Measurements from ENCODE around the gene MRPL20. TPM values are rescaled to one million over a fixed set of nuclear protein-coding genes. Genes with fewer than 3 reads are reported as not detected.

Gene MRPL20
- polyA plus RNA-seq, 1 of the 3 experiments (the other 2 are of a cell fraction): 210 TPM

DNA sequence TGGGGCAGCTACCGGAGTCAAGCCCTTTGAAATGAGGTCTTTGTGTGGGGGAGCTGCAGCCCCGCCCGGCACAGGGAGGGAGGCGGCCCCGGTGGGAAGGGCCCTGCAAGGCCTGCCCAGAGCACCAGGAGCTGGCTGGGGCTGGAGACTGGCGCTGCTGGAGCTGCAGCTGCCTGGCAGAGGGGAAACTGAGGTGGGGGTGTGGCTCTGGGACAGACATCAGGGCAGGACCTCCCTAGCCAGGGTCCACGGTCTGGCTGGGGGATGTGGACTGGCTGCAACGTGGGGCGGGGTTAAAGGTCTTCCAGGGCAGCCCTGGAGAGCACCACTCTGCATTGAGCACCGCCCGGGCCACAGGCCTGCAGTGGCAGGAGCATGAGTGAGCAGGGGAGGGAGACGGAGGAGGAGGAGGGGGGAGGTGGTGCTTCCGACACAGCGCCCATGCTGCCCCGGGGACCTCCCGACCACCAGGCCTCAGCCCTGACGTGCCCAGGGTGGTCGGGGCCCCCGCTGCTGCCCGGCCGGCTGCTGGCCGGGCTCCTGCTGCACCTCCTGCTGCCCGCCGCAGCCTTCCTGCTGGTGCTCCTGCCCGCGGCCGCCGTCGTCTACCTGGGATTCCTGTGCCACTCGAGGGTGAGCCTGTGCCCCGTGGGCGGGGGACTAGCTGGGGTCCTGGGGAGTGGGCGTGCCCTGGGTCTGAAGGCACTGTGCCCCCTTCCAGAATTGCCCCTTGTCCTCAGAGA lies 18.8 kb upstream of the MRPL20 start:
- no peaks in the 10 kb centered on the region for H3K79me2 ChIP-seq (ENCODE audit: insufficient read depth)
- H3K27me3 ChIP-seq (ENCODE audit: insufficient read depth): no peaks in the 10 kb centered on the region
- H3K4me3 ChIP-seq (ENCODE audit: low read depth in 2 of 2, low read length in 1 of 2): no peak overlapping the region
- no peak for TF ChIP-seq SIN3A (IDR thresholded peaks at IDR 0.05; ENCODE audit: borderline replicate concordance, low read depth, low read length)
- no peak for TF ChIP-seq NFIC (IDR thresholded peaks at IDR 0.05; ENCODE audit: borderline replicate concordance)
- TF ChIP-seq MEF2A (IDR thresholded peaks at IDR 0.05; ENCODE audit: borderline replicate concordance, low read depth): no peak
- no peak for TF ChIP-seq FOXJ3 (CRISPR knock-in tag; IDR thresholded peaks at IDR 0.05)
- no peak for TF ChIP-seq TAF1 (IDR thresholded peaks at IDR 0.05; ENCODE audit: borderline replicate concordance, low read depth, low read length)
- TF ChIP-seq EP300 (IDR thresholded peaks at IDR 0.05; ENCODE audit: borderline replicate concordance in 1 of 2, low read depth in 1 of 2, low read length in 1 of 2): no peak
- TF ChIP-seq, protein P1, sequence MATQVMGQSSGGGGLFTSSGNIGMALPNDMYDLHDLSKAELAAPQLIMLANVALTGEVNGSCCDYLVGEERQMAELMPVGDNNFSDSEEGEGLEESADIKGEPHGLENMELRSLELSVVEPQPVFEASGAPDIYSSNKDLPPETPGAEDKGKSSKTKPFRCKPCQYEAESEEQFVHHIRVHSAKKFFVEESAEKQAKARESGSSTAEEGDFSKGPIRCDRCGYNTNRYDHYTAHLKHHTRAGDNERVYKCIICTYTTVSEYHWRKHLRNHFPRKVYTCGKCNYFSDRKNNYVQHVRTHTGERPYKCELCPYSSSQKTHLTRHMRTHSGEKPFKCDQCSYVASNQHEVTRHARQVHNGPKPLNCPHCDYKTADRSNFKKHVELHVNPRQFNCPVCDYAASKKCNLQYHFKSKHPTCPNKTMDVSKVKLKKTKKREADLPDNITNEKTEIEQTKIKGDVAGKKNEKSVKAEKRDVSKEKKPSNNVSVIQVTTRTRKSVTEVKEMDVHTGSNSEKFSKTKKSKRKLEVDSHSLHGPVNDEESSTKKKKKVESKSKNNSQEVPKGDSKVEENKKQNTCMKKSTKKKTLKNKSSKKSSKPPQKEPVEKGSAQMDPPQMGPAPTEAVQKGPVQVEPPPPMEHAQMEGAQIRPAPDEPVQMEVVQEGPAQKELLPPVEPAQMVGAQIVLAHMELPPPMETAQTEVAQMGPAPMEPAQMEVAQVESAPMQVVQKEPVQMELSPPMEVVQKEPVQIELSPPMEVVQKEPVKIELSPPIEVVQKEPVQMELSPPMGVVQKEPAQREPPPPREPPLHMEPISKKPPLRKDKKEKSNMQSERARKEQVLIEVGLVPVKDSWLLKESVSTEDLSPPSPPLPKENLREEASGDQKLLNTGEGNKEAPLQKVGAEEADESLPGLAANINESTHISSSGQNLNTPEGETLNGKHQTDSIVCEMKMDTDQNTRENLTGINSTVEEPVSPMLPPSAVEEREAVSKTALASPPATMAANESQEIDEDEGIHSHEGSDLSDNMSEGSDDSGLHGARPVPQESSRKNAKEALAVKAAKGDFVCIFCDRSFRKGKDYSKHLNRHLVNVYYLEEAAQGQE (IDR thresholded peaks at IDR 0.05; ENCODE audit: low read depth, low read length): no peak
- no peak for TF ChIP-seq NRF1 (IDR thresholded peaks at IDR 0.05; ENCODE audit: low read depth, low read length)
- TF ChIP-seq TCF12 (IDR thresholded peaks at IDR 0.05): no peak
- no peak for DNase-seq
- POLR2A ChIA-PET: no interaction called here
- H3K9ac ChIP-seq: no peak overlapping the region
- no peak overlapping the region for H3K27ac ChIP-seq (ENCODE audit: low read depth in 2 of 2, low read length in 1 of 2)
- H3K4me1 ChIP-seq (ENCODE audit: control insufficient read depth in 1 of 2, insufficient read depth in 2 of 2, low read depth in 1 of 2, low read length in 1 of 2): peaks cover 0 to 5% of the 10 kb centered on the region in 2 experiments; a peak in 2 of 4 replicates
- no peaks in the 10 kb centered on the region for H4K20me1 ChIP-seq (ENCODE audit: insufficient read depth)
- WGBS (ENCODE audit: low lambda C conversion rate): 76% methylated on average over 5 of the region's 33 CpGs
- no peak overlapping the region for H2AFZ ChIP-seq (ENCODE audit: low read depth)
- no peaks in the 10 kb centered on the region for H3K36me3 ChIP-seq (replicated peaks in 1 of 2; ENCODE audit: control insufficient read depth in 1 of 2, insufficient read depth in 2 of 2, low read length in 1 of 2)
- H3F3A ChIP-seq (replicated peaks; ENCODE audit: insufficient read depth): peaks cover 3% of the 10 kb centered on the region
- no peak overlapping the region for H3K4me2 ChIP-seq
- H3K9me2 ChIP-seq: no peaks in the 10 kb centered on the region
- CTCF ChIA-PET: no interaction called here
- no peaks in the 10 kb centered on the region for H3K9me3 ChIP-seq

DNA sequence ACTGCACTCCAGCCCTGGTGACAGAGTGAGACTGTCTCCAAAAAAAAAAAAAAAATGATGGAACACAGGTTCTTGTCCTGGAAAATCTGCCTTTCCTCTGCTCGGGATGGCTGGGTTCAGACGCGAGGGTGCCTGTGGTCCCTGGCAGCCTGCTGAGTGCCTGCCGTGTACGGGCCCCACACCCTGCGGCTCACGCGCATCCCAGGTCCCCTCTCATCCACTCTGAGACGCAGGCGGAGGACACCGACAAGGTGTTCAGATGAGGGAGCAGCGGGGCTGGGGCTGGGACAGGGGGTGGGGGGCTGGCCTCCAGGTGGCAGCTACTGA lies 18.3 kb upstream of the MRPL20 start:
- 90% methylated on average over 9 of the region's 12 CpGs for WGBS (ENCODE audit: low lambda C conversion rate)
- H3K4me3 ChIP-seq (ENCODE audit: low read depth in 2 of 2, low read length in 1 of 2): no peak overlapping the region
- no peak overlapping the region for H3K27ac ChIP-seq (ENCODE audit: low read depth in 2 of 2, low read length in 1 of 2)
- H3K4me1 ChIP-seq (ENCODE audit: control insufficient read depth in 1 of 2, insufficient read depth in 2 of 2, low read depth in 1 of 2, low read length in 1 of 2): peaks cover 0 to 3% of the 10 kb centered on the region in 2 experiments; a peak in 2 of 4 replicates
- peaks cover 3% of the 10 kb centered on the region for H3F3A ChIP-seq (replicated peaks; ENCODE audit: insufficient read depth)
- TF ChIP-seq TAF1 (IDR thresholded peaks at IDR 0.05; ENCODE audit: borderline replicate concordance, low read depth, low read length): no peak
- TF ChIP-seq, protein P2, sequence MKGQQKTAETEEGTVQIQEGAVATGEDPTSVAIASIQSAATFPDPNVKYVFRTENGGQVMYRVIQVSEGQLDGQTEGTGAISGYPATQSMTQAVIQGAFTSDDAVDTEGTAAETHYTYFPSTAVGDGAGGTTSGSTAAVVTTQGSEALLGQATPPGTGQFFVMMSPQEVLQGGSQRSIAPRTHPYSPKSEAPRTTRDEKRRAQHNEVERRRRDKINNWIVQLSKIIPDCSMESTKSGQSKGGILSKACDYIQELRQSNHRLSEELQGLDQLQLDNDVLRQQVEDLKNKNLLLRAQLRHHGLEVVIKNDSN (IDR thresholded peaks at IDR 0.05; ENCODE audit: borderline replicate concordance, low read depth): no peak
- no peak for TF ChIP-seq RFX5 (IDR thresholded peaks at IDR 0.05; ENCODE audit: low read length)
- TF ChIP-seq, protein P3, sequence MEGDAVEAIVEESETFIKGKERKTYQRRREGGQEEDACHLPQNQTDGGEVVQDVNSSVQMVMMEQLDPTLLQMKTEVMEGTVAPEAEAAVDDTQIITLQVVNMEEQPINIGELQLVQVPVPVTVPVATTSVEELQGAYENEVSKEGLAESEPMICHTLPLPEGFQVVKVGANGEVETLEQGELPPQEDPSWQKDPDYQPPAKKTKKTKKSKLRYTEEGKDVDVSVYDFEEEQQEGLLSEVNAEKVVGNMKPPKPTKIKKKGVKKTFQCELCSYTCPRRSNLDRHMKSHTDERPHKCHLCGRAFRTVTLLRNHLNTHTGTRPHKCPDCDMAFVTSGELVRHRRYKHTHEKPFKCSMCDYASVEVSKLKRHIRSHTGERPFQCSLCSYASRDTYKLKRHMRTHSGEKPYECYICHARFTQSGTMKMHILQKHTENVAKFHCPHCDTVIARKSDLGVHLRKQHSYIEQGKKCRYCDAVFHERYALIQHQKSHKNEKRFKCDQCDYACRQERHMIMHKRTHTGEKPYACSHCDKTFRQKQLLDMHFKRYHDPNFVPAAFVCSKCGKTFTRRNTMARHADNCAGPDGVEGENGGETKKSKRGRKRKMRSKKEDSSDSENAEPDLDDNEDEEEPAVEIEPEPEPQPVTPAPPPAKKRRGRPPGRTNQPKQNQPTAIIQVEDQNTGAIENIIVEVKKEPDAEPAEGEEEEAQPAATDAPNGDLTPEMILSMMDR (IDR thresholded peaks at IDR 0.05): no peak
- TF ChIP-seq EZH2phosphoT487 (IDR thresholded peaks at IDR 0.05; ENCODE audit: borderline replicate concordance, low read depth): no peak
- TF ChIP-seq, protein P4, sequence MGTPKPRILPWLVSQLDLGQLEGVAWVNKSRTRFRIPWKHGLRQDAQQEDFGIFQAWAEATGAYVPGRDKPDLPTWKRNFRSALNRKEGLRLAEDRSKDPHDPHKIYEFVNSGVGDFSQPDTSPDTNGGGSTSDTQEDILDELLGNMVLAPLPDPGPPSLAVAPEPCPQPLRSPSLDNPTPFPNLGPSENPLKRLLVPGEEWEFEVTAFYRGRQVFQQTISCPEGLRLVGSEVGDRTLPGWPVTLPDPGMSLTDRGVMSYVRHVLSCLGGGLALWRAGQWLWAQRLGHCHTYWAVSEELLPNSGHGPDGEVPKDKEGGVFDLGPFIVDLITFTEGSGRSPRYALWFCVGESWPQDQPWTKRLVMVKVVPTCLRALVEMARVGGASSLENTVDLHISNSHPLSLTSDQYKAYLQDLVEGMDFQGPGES (IDR thresholded peaks at IDR 0.05; ENCODE audit: low read depth, low read length): no peak
- no peak for TF ChIP-seq JUND (IDR thresholded peaks at IDR 0.05)
- no peak for TF ChIP-seq RAD21 (IDR thresholded peaks at IDR 0.05; ENCODE audit: low read length)
- TF ChIP-seq FOXJ3 (CRISPR knock-in tag; IDR thresholded peaks at IDR 0.05): no peak
- TF ChIP-seq, protein P5, sequence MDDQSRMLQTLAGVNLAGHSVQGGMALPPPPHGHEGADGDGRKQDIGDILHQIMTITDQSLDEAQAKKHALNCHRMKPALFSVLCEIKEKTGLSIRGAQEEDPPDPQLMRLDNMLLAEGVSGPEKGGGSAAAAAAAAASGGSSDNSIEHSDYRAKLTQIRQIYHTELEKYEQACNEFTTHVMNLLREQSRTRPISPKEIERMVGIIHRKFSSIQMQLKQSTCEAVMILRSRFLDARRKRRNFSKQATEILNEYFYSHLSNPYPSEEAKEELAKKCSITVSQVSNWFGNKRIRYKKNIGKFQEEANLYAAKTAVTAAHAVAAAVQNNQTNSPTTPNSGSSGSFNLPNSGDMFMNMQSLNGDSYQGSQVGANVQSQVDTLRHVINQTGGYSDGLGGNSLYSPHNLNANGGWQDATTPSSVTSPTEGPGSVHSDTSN (IDR thresholded peaks at IDR 0.05): no peak
- H2AFZ ChIP-seq (ENCODE audit: low read depth): no peak overlapping the region
- no peak for DNase-seq
- H3K4me2 ChIP-seq: no peak overlapping the region
- CTCF ChIA-PET: no interaction called here
- POLR2A ChIA-PET: no interaction called here
- H3K9me2 ChIP-seq: no peaks in the 10 kb centered on the region
- no peaks in the 10 kb centered on the region for H3K9me3 ChIP-seq
- H3K9ac ChIP-seq: no peak overlapping the region
- no peaks in the 10 kb centered on the region for H3K36me3 ChIP-seq (replicated peaks in 1 of 2; ENCODE audit: control insufficient read depth in 1 of 2, insufficient read depth in 2 of 2, low read length in 1 of 2)
- no peaks in the 10 kb centered on the region for H3K79me2 ChIP-seq (ENCODE audit: insufficient read depth)
- no peaks in the 10 kb centered on the region for H4K20me1 ChIP-seq (ENCODE audit: insufficient read depth)
- no peaks in the 10 kb centered on the region for H3K27me3 ChIP-seq (ENCODE audit: insufficient read depth)

Measured in SK-N-SH (cell line).